SK-N-SH (cell line): ENCODE measurements around the gene RECK. TPM values are rescaled to one million over a fixed set of nuclear protein-coding genes. Genes with fewer than 3 reads are reported as not detected.

Source experiments
- CTCF ChIA-PET: fragments of 300-600, 350-600 bp; formaldehyde crosslinking; extraction: SDS; loops from one replicate; lab custom pipeline; 2021; lab: Yijun Ruan, JAX
- POLR2A ChIA-PET: fragments of 350-600 bp; sonication (Branson Sonifier 250); formaldehyde crosslinking; extraction: SDS; loops from one replicate; lab custom pipeline; 2020; ENCODE audit warnings: antibody characterized with exemption, inconsistent platforms; lab: Yijun Ruan, JAX
- DNase-seq: peaks from one replicate; pipeline ENCODE4 v3.0.0; 2012
- H2AFZ ChIP-seq: fragments of 200-600 bp; sonication (generic); 2 replicates; pipeline ENCODE4 v1.8.1; 2016; ENCODE audit warnings: antibody characterized with exemption, mild to moderate bottlenecking, low read depth
- H3F3A ChIP-seq: fragments of 200-600 bp; sonication (generic); replicated peaks from 2 replicates; pipeline ENCODE3; 2016; ENCODE audit warnings: antibody characterized with exemption, mild to moderate bottlenecking; ENCODE audit not compliant: insufficient read depth
- H3K27ac ChIP-seq, 2 experiments: fragments of 200-500 bp in 1 of 2; fragments of 200-600 bp in 1 of 2; sonication (Bioruptor generic) in 1 of 2; sonication (generic), shearing (Covaris generic) in 1 of 2; 2 replicates each; pipeline versions ENCODE4 v1.5.1 to v1.6.1; 2014 to 2016; ENCODE audit warnings: low read depth in 2 of 2, inconsistent platforms in 1 of 2, low read length in 1 of 2, mild to moderate bottlenecking in 1 of 2, mixed read lengths in 1 of 2
- H3K27me3 ChIP-seq: fragments of 200-600 bp; sonication (generic), shearing (Covaris generic); 2 replicates; pipeline ENCODE4 v1.6.1; 2016; ENCODE audit warnings: mixed run types; ENCODE audit not compliant: insufficient read depth
- H3K36me3 ChIP-seq, 2 experiments: fragments of 200-500 bp in 1 of 2; fragments of 200-600 bp in 1 of 2; sonication (Bioruptor generic) in 1 of 2; sonication (generic) in 1 of 2; replicated peaks in 1 of 2; 2 replicates each; pipeline versions ENCODE3 to v1.5.1; 2014 to 2016; ENCODE audit warnings: low read length in 1 of 2, mild to moderate bottlenecking in 1 of 2; ENCODE audit not compliant: insufficient read depth in 2 of 2, control insufficient read depth in 1 of 2
- H3K4me1 ChIP-seq, 2 experiments: fragments of 200-500 bp in 1 of 2; fragments of 200-600 bp in 1 of 2; sonication (Bioruptor generic) in 1 of 2; sonication (generic), shearing (Covaris generic) in 1 of 2; 2 replicates each; pipeline versions ENCODE4 v1.5.1 to v1.6.1; 2014 to 2016; ENCODE audit warnings: low read depth in 1 of 2, low read length in 1 of 2, mixed run types in 1 of 2; ENCODE audit not compliant: insufficient read depth in 2 of 2, control insufficient read depth in 1 of 2
- H3K4me2 ChIP-seq: fragments of 200-600 bp; sonication (generic), shearing (Covaris generic); 2 replicates; pipeline ENCODE4 v1.6.1; 2017; ENCODE audit warnings: mixed run types
- H3K4me3 ChIP-seq, 2 experiments: fragments of 200-500 bp in 1 of 2; fragments of 200-600 bp in 1 of 2; sonication (Bioruptor generic) in 1 of 2; sonication (generic), shearing (Covaris generic) in 1 of 2; 2 replicates each; pipeline versions ENCODE4 v1.5.1 to v1.8.1; 2014 to 2016; ENCODE audit warnings: low read depth in 2 of 2, inconsistent platforms in 1 of 2, low read length in 1 of 2, mild to moderate bottlenecking in 1 of 2, mixed read lengths in 1 of 2, moderate library complexity in 1 of 2
- H3K79me2 ChIP-seq: fragments of 200-600 bp; sonication (generic); 2 replicates; pipeline ENCODE4 v1.8.1; 2017; ENCODE audit warnings: mild to moderate bottlenecking; ENCODE audit not compliant: insufficient read depth
- H3K9ac ChIP-seq: fragments of 200-600 bp; sonication (generic); 2 replicates; pipeline ENCODE4 v1.6.1; 2017; ENCODE audit warnings: mixed run types
- H3K9me2 ChIP-seq: fragments of 200-600 bp; sonication (generic); 2 replicates; pipeline ENCODE4 v1.6.1; 2017; ENCODE audit warnings: mixed run types
- H3K9me3 ChIP-seq: fragments of 200-600 bp; sonication (generic); 2 replicates; pipeline ENCODE4 v1.6.1; 2017; ENCODE audit warnings: mixed run types, mild to moderate bottlenecking, moderate library complexity
- H4K20me1 ChIP-seq: fragments of 200-600 bp; sonication (generic); 2 replicates; pipeline ENCODE4 v1.6.1; 2017; ENCODE audit warnings: mild to moderate bottlenecking, mixed run types; ENCODE audit not compliant: insufficient read depth
- CHD2 ChIP-seq: fragments of 150-350 bp; IDR thresholded peaks from 2 replicates; pipeline ENCODE4 v1.6.1; 2018; ENCODE audit warnings: low read length; ENCODE audit not compliant: partially characterized antibody
- ELF1 ChIP-seq: IDR thresholded peaks from 2 replicates; pipeline ENCODE4 v1.4.0; 2012
- FOXJ3 ChIP-seq: sonication (generic); formaldehyde crosslinking; IDR thresholded peaks from 2 replicates; pipeline ENCODE4 v1.5.1; 2020; ENCODE audit warnings: mild to moderate bottlenecking, missing genetic modification reagents
- GABPA ChIP-seq: IDR thresholded peaks from 2 replicates; pipeline ENCODE4 v1.4.0; 2012; ENCODE audit warnings: low read depth, mild to moderate bottlenecking
- GATA2 ChIP-seq: sonication (generic); formaldehyde crosslinking; IDR thresholded peaks from 2 replicates; pipeline ENCODE4 v1.5.0; 2020; ENCODE audit warnings: mild to moderate bottlenecking, missing genetic modification reagents
- JUND ChIP-seq: IDR thresholded peaks from 2 replicates; pipeline ENCODE4 v1.4.0; 2012
- MEF2A ChIP-seq: IDR thresholded peaks from 2 replicates; pipeline ENCODE4 v1.4.0; 2012; ENCODE audit warnings: low read depth, borderline replicate concordance
- MXI1 ChIP-seq: IDR thresholded peaks from 2 replicates; pipeline ENCODE4 v1.6.1; 2012; ENCODE audit warnings: mild to moderate bottlenecking, low read depth, low read length, improper control_type of control experiment
- NRF1 ChIP-seq: IDR thresholded peaks from 2 replicates; pipeline ENCODE4 v1.6.1; 2012; ENCODE audit warnings: low read depth, mild to moderate bottlenecking, low read length
- POLR2AphosphoS5 ChIP-seq: IDR thresholded peaks from 2 replicates; pipeline ENCODE4 v1.6.1; 2012; ENCODE audit warnings: low read depth, low read length
- RAD21 ChIP-seq: IDR thresholded peaks from 2 replicates; pipeline ENCODE4 v1.6.1; 2012; ENCODE audit warnings: mild to moderate bottlenecking, low read length
- RCOR1 ChIP-seq: fragments of 150-350 bp; IDR thresholded peaks from 2 replicates; pipeline ENCODE4 v1.6.1; 2017; ENCODE audit warnings: antibody characterized with exemption, low read length
- RFX5 ChIP-seq: IDR thresholded peaks from 2 replicates; pipeline ENCODE4 v1.6.1; 2012; ENCODE audit warnings: mild to moderate bottlenecking, improper control_type of control experiment, low read length
- RXRA ChIP-seq: IDR thresholded peaks from 2 replicates; pipeline ENCODE4 v1.4.0; 2012; ENCODE audit warnings: low read depth, mild to moderate bottlenecking, borderline replicate concordance
- SMC3 ChIP-seq: IDR thresholded peaks from 2 replicates; pipeline ENCODE4 v1.6.1; 2012; ENCODE audit warnings: low read depth, low read length, improper control_type of control experiment
- TAF1 ChIP-seq: IDR thresholded peaks from 2 replicates; pipeline ENCODE4 v1.6.1; 2012; ENCODE audit warnings: low read depth, mild to moderate bottlenecking, low read length, moderate library complexity, borderline replicate concordance
- TCF12 ChIP-seq: IDR thresholded peaks from 2 replicates; pipeline ENCODE4 v1.4.0; 2012
- ZBTB33 ChIP-seq: IDR thresholded peaks from 2 replicates; pipeline ENCODE4 v1.4.0; 2012; ENCODE audit warnings: low read depth, borderline replicate concordance
- WGBS: methylation state at CpG from one replicate; pipeline ENCODE4 v1.1.6; 2017; ENCODE audit warnings: low lambda C conversion rate; 5-methylcytosine and 5-hydroxymethylcytosine counted together
- polyA plus RNA-seq, 3 experiments: library from polyadenylated mRNA; depleted of rRNA; stranded (reverse); fragments of >200 nt; gene quantifications; 2 replicates each; pipeline ENCODE4 v1.2.3, GENCODE V29; 2012
- TF ChIP-seq, protein P1 (sequence below): IDR thresholded peaks from 2 replicates; pipeline ENCODE4 v1.4.0; 2012; ENCODE audit warnings: low read depth
- TF ChIP-seq, protein P2 (sequence below): fragments of 200-600 bp; sonication (generic); IDR thresholded peaks from 2 replicates; pipeline ENCODE4 v1.6.1; 2017; ENCODE audit warnings: antibody characterized with exemption, mild to moderate bottlenecking, moderate library complexity
- TF ChIP-seq, protein P3 (sequence below): fragments of 150-350 bp; IDR thresholded peaks from 2 replicates; pipeline ENCODE4 v1.6.1; 2016; ENCODE audit warnings: mild to moderate bottlenecking, low read depth, low read length
- TF ChIP-seq, protein P4 (sequence below): fragments of 150-350 bp; IDR thresholded peaks from 2 replicates; pipeline ENCODE4 v1.6.1; 2017; ENCODE audit warnings: antibody characterized with exemption, low read length, low read depth, borderline replicate concordance

Gene RECK
- polyA plus RNA-seq, 1 of the 3 experiments (the other 2 are of a cell fraction) = 22.8 TPM

GRCh38 chr9:36007852-36008251 lies 28.9 kb upstream of the RECK start:
- Histone ChIP-seq H3K9me2 (no peaks in the 10 kb centered on the region), H2AFZ (no peak overlapping the region), H3K4me3 (no peak overlapping the region), H3K9me3 (0 out of 2 replicates have a peak, but pooled peaks cover 4% of the 10 kb centered on the region), H3K36me3 (no peaks in the 10 kb centered on the region), H3K9ac (no peak overlapping the region), H3K4me2 (no peak overlapping the region), H3F3A (no peaks in the 10 kb centered on the region), H3K27ac (no peak overlapping the region), H3K27me3 (no peaks in the 10 kb centered on the region), H4K20me1 (no peaks in the 10 kb centered on the region), H3K79me2 (no peaks in the 10 kb centered on the region), H3K4me1 (no peaks in the 10 kb centered on the region; a peak in 1 of 4 replicates)
- WGBS = 97% methylated on average over 2 of the region's 2 CpGs
- ChIA-PET POLR2A (no interaction called here), CTCF (interaction anchor here (0.6 to 9.1 kb wide), 38 partner anchors 8 to 322 kb away, joined by 3 to 128 read pairs (median 4); partner anchors contain the start of genes OR2S2 and RECK)
- DNase-seq = no peak
- no peak for TF ChIP-seq RAD21
- TF ChIP-seq MXI1 = no peak
- no peak for TF ChIP-seq RXRA
- TF ChIP-seq JUND = no peak
- no peak for TF ChIP-seq POLR2AphosphoS5
- TF ChIP-seq, protein P1, sequence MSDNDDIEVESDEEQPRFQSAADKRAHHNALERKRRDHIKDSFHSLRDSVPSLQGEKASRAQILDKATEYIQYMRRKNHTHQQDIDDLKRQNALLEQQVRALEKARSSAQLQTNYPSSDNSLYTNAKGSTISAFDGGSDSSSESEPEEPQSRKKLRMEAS = no peak
- no peak for TF ChIP-seq GABPA
- no peak for TF ChIP-seq NRF1
- TF ChIP-seq, protein P2, sequence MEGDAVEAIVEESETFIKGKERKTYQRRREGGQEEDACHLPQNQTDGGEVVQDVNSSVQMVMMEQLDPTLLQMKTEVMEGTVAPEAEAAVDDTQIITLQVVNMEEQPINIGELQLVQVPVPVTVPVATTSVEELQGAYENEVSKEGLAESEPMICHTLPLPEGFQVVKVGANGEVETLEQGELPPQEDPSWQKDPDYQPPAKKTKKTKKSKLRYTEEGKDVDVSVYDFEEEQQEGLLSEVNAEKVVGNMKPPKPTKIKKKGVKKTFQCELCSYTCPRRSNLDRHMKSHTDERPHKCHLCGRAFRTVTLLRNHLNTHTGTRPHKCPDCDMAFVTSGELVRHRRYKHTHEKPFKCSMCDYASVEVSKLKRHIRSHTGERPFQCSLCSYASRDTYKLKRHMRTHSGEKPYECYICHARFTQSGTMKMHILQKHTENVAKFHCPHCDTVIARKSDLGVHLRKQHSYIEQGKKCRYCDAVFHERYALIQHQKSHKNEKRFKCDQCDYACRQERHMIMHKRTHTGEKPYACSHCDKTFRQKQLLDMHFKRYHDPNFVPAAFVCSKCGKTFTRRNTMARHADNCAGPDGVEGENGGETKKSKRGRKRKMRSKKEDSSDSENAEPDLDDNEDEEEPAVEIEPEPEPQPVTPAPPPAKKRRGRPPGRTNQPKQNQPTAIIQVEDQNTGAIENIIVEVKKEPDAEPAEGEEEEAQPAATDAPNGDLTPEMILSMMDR = no peak
- TF ChIP-seq, protein P3, sequence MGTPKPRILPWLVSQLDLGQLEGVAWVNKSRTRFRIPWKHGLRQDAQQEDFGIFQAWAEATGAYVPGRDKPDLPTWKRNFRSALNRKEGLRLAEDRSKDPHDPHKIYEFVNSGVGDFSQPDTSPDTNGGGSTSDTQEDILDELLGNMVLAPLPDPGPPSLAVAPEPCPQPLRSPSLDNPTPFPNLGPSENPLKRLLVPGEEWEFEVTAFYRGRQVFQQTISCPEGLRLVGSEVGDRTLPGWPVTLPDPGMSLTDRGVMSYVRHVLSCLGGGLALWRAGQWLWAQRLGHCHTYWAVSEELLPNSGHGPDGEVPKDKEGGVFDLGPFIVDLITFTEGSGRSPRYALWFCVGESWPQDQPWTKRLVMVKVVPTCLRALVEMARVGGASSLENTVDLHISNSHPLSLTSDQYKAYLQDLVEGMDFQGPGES = no peak
- TF ChIP-seq RCOR1 = no peak
- TF ChIP-seq GATA2 = no peak
- no peak for TF ChIP-seq ELF1
- no peak for TF ChIP-seq CHD2
- TF ChIP-seq RFX5 = no peak
- no peak for TF ChIP-seq FOXJ3 (CRISPR knock-in tag)

- Histone ChIP-seq H3K9me3 (0 out of 2 replicates have a peak, but pooled peaks cover 4% of the 10 kb centered on the region), H3K9me2 (no peaks in the 10 kb centered on the region), H3K27me3 (no peaks in the 10 kb centered on the region), H3K27ac (no peak overlapping the region), H3K36me3 (no peaks in the 10 kb centered on the region), H3K4me3 (peak overlapping the region in 1 of 2 experiments; percentile 48; a peak in 1 of 4 replicates), H2AFZ (0 out of 2 replicates have a peak overlapping the region, but pooled peaks have one; percentile 7), H3K9ac (no peak overlapping the region), H3K4me1 (no peaks in the 10 kb centered on the region; a peak in 1 of 4 replicates), H3K4me2 (no peak overlapping the region), H4K20me1 (no peaks in the 10 kb centered on the region), H3K79me2 (no peaks in the 10 kb centered on the region), H3F3A (no peaks in the 10 kb centered on the region)
- CTCF ChIA-PET = interaction anchor here (0.6 to 9.1 kb wide), 44 partner anchors 9 to 321 kb away, joined by 3 to 128 read pairs (median 4); partner anchors contain the start of genes CLTA, OR2S2 and RECK
- POLR2A ChIA-PET = no interaction called here
- peak; percentile 77 for DNase-seq
- WGBS = 14% methylated on average over 11 of the region's 11 CpGs
- TF ChIP-seq MEF2A (no peak), RCOR1 (peak; percentile 63), RAD21 (peak; percentile 85), SMC3 (peak; percentile 95), TCF12 (no peak), ZBTB33 (no peak), TAF1 (no peak; the same call in 1 of the 2 replicates)
- TF ChIP-seq, protein P1 = no peak
- TF ChIP-seq, protein P4, sequence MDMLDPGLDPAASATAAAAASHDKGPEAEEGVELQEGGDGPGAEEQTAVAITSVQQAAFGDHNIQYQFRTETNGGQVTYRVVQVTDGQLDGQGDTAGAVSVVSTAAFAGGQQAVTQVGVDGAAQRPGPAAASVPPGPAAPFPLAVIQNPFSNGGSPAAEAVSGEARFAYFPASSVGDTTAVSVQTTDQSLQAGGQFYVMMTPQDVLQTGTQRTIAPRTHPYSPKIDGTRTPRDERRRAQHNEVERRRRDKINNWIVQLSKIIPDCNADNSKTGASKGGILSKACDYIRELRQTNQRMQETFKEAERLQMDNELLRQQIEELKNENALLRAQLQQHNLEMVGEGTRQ = no peak
Measured at GRCh38 chr9:36008774-36009300, 27.9 kb upstream of the RECK start.
